MCF 10A (cell line): ENCODE data around the gene RTN4RL1. TPM values are rescaled to one million over a fixed set of nuclear protein-coding genes. Genes with fewer than 3 reads are reported as not detected.

ENCODE experiments used
- BruUV-seq: library from RNA; stranded (reverse); fragments of 400-500 nt; replicated peaks from 2 replicates; lab custom pipeline; 2021; lab: Mats Ljungman, UMichigan
- CTCF ChIA-PET: fragments of 300-600 bp; sonication (Branson Sonifier 250); formaldehyde crosslinking; extraction: SDS; loops from one replicate; lab custom pipeline; 2021; ENCODE audit warnings: antibody characterized with exemption, inconsistent platforms; lab: Yijun Ruan, JAX
- POLR2A ChIA-PET: fragments of 300-600, 350-650 bp; sonication (Branson Sonifier 250); formaldehyde crosslinking; extraction: SDS; loops from one replicate; lab custom pipeline; 2020; ENCODE audit warnings: antibody characterized with exemption, inconsistent platforms; lab: Yijun Ruan, JAX
- DNase-seq: peaks from one replicate; pipeline ENCODE4 v3.0.0-alpha.2; 2018; ENCODE audit not compliant: unreplicated experiment
- H3K27ac Mint-ChIP-seq: one replicate; pipeline ENCODE4 v1.8.0; 2022; ENCODE audit warnings: mild to moderate bottlenecking, low read depth, mixed read lengths; ENCODE audit not compliant: unreplicated experiment
- H3K27me3 Mint-ChIP-seq: one replicate; pipeline ENCODE4 v1.8.0; 2022; ENCODE audit warnings: mixed read lengths; ENCODE audit not compliant: insufficient read depth, unreplicated experiment
- H3K36me3 Mint-ChIP-seq: one replicate; pipeline ENCODE4 v1.8.0; 2022; ENCODE audit warnings: mild to moderate bottlenecking, moderate library complexity, mixed read lengths; ENCODE audit not compliant: insufficient read depth, unreplicated experiment
- H3K4me1 Mint-ChIP-seq: one replicate; pipeline ENCODE4 v1.8.0; 2022; ENCODE audit warnings: mixed read lengths; ENCODE audit not compliant: insufficient read depth, unreplicated experiment
- H3K4me3 Mint-ChIP-seq: one replicate; pipeline ENCODE4 v1.8.0; 2022; ENCODE audit warnings: mild to moderate bottlenecking, moderate library complexity, mixed read lengths; ENCODE audit not compliant: unreplicated experiment
- H3K9me3 Mint-ChIP-seq: one replicate; pipeline ENCODE4 v1.8.0; 2022; ENCODE audit warnings: mixed read lengths; ENCODE audit not compliant: unreplicated experiment
- CTCF ChIP-seq: fragments of 200-600 bp; IDR thresholded peaks from one replicate; pipeline ENCODE4 v1.8.0; 2022; ENCODE audit warnings: antibody characterized with exemption, mild to moderate bottlenecking; ENCODE audit not compliant: unreplicated experiment
- intact Hi-C: fragments of 100-400 bp; cut with micrococcal nuclease; formaldehyde crosslinking; loops from 2 replicates; pipeline ENCODE4 v1.14.1; 2022
- total RNA-seq: library from RNA; stranded (reverse); gene quantifications from 2 replicates; pipeline ENCODE4 v1.2.3, GENCODE V29; 2022

Gene RTN4RL1
- total RNA-seq, 1 experiment from 2014 or later: 2.9 TPM

- H3K27ac Mint-ChIP-seq: peak overlapping the region; percentile 85
- POLR2A ChIA-PET: interaction anchor here (0.7 to 4.2 kb wide), 6 partner anchors 9 to 24 kb away, joined by 3 to 24 read pairs (median 3); partner anchors contain the start of gene RTN4RL1
- no peak for TF ChIP-seq CTCF
- H3K36me3 Mint-ChIP-seq: no peaks in the 10 kb centered on the region
- intact Hi-C loops: no loop called here
- peak overlapping the region; percentile 53 for H3K4me3 Mint-ChIP-seq
- CTCF ChIA-PET: interaction anchor here (1.0 kb wide), 1 partner anchor 11 kb away, joined by 3 read pairs; no protein-coding TSS in a partner anchor
- no peaks in the 10 kb centered on the region for H3K27me3 Mint-ChIP-seq
- no peaks in the 10 kb centered on the region for H3K9me3 Mint-ChIP-seq
- peak; percentile 74 for DNase-seq
- peaks cover 39% of the 10 kb centered on the region for H3K4me1 Mint-ChIP-seq
- no TSS peak for BruUV-seq
Observed at GRCh38 chr17:2011411-2012371, 13.4 kb downstream of the RTN4RL1 start.

DNA sequence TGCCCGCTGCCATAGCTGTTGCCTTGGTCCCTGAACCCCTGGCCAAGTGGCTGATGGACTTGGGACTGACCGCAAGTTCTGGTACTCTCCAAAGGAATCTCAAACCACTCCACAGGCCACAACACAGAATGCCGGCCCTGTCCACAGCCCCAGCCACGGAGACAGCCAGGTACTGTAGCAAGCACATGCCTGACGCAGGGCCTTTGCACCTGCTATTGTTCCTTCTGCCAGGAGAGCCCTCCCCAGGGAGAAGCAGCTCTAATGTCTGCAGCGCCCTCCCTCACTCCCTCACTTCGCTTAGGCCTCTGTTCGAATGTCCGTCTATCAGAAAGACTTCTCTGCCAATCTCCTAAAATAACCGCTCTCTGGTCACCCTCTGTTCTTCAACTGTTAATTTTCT is 15.4 kb downstream of the RTN4RL1 start:
- CTCF ChIA-PET: no interaction called here
- POLR2A ChIA-PET: no interaction called here
- H3K36me3 Mint-ChIP-seq: no peaks in the 10 kb centered on the region
- H3K4me3 Mint-ChIP-seq: no peak overlapping the region
- intact Hi-C loops: no loop called here
- no peaks in the 10 kb centered on the region for H3K9me3 Mint-ChIP-seq
- no peaks in the 10 kb centered on the region for H3K27me3 Mint-ChIP-seq
- BruUV-seq: no TSS peak
- TF ChIP-seq CTCF: no peak
- H3K27ac Mint-ChIP-seq: no peak overlapping the region
- no peak for DNase-seq
- H3K4me1 Mint-ChIP-seq: peaks cover 35% of the 10 kb centered on the region

DNA sequence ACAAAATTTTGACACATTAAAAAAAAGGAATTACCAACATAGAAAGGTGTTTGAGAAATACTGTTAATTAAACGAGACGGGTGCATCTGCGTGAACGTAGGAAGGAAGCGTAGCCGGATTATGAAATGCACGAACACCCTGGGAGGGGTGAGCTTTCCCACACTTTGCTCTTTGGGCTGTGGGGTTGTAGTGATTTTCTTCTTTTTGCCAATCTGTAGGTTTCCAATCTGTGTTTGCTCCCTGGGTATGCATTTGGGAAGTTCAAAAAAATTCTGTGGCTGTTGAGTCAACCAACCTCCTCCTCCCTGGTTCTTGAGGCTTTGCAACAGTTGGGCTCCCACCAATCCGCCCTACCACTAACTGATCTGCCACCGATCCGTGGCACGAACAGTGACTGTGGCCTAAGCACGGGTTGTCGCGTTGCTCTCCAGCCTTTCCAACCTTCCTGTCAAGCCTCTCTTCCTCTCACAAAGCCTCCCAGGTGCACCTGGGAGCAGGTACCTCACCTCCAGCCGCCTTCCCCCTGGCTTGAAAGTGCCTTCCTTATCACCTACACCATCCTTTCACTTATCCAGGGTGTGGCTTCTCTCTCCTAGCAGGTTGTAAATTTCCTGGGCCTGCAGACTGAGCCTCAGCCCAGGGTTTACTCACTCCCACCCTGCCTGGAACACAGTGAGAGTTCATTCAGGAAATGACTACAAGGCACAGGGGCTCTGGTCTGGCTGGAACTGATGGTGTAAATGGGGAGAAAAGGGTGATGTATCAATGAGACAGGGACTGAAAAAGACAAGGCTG is 16.6 kb downstream of the RTN4RL1 start:
- Mint-ChIP-seq H3K4me1 (peaks cover 24% of the 10 kb centered on the region), H3K36me3 (no peaks in the 10 kb centered on the region), H3K27me3 (no peaks in the 10 kb centered on the region), H3K27ac (peak overlapping the region; percentile 56), H3K9me3 (no peaks in the 10 kb centered on the region), H3K4me3 (no peak overlapping the region)
- DNase-seq: no peak
- no peak for TF ChIP-seq CTCF
- no TSS peak for BruUV-seq
- ChIA-PET POLR2A (no interaction called here), CTCF (no interaction called here)
- intact Hi-C loops: no loop called here
